C4-2B (cell line): ENCODE results near the gene SLC40A1.

Source experiments
- CTCF ChIP-seq: fragments of 450-650 bp; conservative IDR thresholded peaks from 2 replicates; pipeline ENCODE4 v1.5.1; 2017; ENCODE audit warnings: mild to moderate bottlenecking
- ZFX ChIP-seq: fragments of 450-650 bp; IDR thresholded peaks from 2 replicates; pipeline ENCODE4 v1.6.1; 2017

DNA sequence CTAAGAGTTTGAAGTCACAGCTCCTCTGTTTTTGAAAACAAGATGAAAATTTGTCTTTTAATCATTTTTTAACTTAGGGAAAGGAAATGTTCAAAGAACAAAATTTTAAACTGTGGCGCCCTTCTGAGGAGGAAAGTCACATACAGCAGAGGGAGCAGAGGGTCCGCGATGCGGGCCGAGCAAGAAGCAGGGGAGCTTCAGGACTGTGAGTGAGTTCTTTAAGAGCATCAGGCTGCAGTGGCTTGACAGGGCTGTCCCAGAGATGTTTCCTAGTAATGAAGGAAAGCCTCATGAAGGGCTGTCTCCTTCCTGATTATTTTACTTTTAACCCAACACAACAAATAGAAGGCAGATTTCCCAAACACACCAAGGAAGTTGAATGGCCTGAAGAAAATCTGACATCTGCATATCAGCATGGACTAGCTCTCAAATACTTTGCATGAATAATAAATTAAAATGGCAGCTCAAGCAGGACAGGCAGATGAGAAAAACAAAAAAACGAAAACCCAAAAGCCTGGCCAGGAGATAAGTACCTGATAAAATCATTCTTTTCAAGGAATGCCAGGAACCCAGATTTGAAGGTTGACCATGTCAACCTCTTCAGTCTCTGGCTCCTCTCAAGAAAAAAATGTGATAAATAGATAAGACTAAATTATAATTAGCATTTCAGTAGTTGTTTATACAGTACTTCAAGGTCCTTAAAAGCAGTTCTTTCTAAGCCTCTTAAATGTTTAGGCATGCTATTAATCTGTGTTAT lies 60.8 kb downstream of the SLC40A1 start:
- TF ChIP-seq ZFX (no peak), CTCF (no peak)
